GM04503 (cell line): ENCODE results near the gene ARMC9.
A peak's percentile ranks its signal among the peaks of the same experiment; 100 is the strongest.
"Not testable (repeated sequence)": the region's sequence is repeated elsewhere in the genome, so short reads cannot be mapped to it uniquely, and the experiment has no call there.

ENCODE experiments used
- DNase-seq: peaks from one replicate; pipeline ENCODE4 v3.0.0-alpha.2; 2012; ENCODE audit warnings: low read depth

ARMC9 gene

DNA sequence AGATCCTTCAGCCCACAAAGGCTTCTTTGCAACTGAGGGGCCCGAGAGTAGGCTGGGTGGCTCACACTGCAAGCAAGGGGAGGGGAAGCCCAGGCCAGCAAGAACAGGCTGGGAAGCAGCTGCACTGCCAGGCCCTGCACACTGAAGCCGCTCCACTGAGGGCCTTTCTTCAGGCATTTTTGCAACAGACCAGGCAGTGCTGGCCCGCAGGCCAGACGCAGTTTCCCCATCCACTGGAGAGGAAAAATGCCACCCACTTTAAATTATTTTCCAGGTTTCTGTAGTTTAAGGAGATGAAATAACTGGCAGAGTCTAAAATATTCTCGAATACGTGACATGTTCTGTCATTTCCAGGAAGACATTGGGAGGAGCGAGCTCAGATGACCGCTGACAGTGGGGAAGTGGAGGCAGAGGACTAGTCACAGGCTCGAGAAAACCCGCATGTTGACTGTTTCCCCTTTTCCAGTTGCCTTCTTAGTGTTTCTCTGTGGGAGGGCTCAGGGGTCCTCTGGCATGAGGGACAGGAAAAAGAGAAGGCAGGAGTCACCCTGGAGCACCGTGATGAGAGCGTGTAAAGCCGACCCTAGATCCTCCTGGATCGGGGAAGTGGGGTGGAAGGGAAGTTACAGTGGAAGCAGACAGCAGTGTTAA lies 143.8 kb downstream of the ARMC9 start:
- DNase-seq = no peak

DNA sequence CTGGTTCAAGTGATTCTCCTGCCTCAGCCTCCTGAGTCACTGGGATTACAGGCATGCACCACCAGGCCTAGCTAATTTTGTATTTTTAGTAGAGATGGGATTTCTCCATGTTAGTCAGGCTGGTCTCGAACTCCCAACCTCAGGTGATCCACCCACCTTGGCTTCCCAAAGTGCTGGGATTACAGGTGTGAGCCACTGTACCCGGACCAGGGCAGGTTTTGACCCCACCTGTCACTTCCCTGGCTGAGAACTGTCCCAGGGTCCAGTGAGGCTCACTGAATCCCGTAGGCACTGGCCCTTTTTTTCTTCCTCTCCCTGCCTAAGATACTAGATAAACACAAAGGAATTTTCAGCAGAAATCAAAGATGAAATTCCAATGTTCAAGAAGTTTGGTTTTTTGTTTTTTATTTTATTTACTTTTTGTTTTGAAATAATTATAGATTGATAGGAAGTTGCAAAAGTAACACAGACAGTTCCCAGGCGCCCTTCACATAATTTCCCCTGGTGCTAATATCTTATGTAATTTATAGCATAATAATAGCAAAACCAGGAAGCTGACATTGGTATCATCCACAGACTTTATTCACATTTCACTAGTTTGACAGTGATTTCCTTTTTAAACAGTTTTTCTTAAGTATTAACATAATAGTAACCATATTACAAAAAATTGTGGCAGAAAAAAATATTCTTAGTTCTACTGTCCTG lies 144.7 kb downstream of the ARMC9 start:
- no peak for DNase-seq

DNA sequence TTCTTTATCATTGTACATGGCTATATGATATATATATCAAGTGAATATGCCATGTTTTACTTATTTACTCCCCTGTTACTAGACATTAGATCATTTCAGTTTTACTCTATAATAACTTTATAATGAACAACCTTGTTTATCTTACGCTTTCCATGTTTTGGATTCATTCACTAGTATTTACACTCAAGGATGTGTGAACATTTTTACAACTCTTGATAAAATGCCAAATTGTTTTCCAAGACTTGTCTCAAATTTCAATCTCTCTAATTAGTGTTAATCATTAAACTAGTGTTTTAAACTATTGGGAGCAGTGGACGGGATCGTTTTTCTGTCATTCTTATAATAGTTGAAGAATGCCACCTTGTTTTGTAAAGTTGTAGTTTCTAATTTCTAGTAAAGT lies 145.6 kb downstream of the ARMC9 start:
- DNase-seq = no peak

DNA sequence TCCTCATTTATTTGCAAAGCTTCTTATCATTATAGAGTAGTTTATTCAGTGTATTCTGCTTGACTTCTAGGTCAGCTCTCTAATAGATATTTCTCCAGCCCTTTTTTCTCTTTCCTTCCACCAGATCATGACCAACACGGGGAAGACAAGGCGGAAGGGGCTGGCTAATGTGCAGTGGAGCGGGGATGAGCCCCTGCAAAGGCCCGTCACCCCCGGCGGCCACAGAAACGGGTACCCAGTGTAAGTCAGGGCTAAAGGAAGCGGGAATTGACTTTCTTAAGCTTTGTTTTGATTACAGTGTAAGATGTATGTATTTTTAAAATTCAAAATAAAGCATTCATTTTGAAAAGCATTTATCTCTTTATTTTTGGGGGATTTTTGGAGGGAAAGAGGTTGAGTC lies 146.4 kb downstream of the ARMC9 start:
- no peak for DNase-seq

DNA sequence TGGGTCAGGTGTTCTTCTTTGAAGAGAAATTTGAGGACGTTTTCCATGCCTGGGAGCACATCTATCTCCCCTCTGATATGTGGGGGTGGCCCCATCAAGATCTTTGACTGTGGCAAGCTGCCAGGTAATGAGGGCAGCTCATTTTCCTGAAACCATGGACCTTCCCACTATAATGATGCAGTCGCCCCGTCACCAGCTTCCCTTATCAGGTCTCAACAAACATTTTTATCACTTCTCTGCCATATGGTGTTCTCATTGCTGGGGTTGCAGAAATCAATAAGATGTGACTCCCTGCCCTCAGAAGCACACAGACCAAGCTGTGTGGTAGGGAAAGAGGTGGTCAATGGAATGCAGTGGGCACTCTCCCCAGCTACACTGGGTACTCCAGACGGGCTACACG lies 148.7 kb downstream of the ARMC9 start:
- no peak for DNase-seq

DNA sequence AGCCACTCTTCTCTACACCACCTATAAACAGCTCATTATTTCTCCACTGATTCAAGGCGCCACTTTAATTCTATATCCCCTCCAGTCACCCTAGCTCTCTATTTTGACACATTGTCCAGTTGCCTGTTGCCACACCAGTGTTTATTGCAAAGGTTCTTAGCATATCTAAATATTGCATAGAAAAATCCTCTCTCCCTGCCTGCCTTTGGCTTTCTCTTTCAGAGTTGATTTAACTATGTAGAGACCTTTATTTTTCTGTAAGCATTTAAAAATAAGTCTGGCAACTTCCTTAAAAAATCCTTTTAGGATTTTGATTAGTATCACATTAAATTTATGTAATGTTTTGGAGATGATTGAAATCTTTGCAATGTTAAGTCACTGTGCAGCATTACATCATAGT lies 149.2 kb downstream of the ARMC9 start:
- no peak for DNase-seq

DNA sequence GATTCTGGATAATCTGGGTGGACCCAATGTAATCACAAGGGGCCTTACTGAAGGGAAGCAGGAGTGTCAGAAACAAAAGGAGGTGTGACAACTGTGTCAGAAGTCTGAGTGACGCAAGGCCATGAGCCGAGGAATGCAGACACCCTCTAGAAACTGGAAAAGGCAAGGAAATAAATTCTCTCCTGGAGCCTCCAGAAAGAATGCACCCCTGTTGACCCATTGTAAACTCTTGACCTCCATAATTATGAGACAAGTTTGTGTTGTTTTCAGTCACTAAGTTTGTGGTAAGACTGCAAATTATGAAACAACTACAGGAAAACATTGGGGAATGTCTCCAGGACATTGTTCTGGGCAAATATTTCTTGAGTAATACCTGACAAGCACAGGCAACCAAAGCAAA lies 149.7 kb downstream of the ARMC9 start:
- DNase-seq = peak; percentile 66

DNA sequence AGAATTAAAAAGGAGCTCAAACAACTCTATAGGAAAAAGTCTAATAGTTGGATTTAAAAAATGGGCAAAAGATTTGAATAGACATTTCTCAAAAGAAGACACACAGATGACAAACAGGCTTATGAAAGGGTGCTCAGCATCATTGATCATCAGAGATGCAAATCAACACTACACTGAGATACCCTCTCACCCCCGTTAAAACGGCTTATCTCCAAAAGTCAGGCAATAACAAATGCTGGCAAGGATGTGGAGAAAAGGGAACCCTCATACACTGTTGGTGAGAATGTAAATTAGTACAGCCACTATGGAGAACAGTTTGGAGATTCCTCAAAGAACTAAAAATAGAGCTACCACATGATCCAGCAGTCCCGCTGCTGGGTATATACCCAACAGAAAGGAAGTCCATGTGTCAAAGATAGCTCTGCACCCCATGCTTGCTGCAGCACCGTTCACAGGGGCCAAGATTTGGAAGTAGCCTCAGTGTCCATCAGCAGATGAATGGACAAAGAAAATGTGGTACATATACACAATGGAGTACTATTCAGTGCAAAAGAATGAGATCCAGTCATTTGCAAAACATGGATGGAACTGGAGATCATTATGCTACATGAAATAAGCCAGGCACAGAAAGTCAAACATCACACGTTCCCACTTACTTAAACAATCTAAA lies 150.4 kb downstream of the ARMC9 start:
- DNase-seq = no peak

DNA sequence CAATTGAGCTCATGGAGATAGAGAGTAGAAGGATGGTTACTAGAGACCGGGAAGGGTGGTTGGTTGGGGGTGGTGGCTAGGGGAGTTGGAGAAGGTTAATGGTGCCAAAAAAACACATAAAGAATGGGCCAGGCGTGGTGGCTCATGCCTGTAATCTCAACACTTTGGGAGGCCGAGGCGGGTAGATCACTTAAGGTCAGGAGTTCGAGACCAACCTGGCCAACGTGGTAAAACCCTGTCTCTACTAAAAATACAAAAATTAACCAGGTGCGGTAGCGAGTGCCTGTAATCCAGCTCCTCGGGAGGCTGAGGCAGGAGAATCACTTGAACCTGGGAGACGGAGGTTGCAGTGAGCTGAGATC lies 150.9 kb downstream of the ARMC9 start:
- DNase-seq = not testable (repeated sequence)

DNA sequence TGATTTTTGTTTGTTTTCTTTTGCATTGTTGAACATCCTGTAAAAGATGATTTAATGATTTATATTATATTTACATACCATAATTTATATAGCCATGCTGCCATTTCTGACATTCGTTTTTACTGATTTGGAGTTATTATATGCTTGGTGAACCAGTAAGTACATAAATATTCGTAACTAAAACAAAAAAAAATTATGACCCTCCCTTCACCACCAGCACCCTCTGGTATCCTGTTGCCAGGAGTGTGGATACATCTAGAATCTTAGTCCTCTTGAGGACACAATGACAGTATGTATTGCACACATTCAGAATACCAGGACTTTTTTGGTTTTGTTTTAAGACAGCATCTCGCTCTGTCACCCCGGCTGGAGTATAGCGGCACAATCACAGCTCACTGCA lies 153.2 kb downstream of the ARMC9 start:
- no peak for DNase-seq

DNA sequence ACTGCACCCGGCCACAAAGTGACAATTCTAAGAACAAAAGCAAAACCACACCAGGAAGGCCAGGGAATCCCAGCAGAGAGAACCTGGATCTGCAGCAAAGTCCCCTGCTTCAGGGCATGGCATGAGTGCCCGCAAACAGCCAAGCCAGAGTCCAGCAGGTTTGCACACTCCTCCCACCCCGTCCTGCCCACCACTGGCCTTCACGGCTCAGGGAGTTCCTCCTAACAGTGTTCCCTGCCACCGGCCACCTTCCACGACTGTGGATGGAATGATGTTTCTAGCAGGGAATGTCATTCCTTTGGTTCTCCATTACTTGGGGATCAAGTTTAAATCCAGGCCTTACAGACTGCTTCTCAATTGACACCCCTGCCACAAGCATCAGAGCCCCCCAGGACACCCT lies 155.0 kb downstream of the ARMC9 start:
- no peak for DNase-seq

DNA sequence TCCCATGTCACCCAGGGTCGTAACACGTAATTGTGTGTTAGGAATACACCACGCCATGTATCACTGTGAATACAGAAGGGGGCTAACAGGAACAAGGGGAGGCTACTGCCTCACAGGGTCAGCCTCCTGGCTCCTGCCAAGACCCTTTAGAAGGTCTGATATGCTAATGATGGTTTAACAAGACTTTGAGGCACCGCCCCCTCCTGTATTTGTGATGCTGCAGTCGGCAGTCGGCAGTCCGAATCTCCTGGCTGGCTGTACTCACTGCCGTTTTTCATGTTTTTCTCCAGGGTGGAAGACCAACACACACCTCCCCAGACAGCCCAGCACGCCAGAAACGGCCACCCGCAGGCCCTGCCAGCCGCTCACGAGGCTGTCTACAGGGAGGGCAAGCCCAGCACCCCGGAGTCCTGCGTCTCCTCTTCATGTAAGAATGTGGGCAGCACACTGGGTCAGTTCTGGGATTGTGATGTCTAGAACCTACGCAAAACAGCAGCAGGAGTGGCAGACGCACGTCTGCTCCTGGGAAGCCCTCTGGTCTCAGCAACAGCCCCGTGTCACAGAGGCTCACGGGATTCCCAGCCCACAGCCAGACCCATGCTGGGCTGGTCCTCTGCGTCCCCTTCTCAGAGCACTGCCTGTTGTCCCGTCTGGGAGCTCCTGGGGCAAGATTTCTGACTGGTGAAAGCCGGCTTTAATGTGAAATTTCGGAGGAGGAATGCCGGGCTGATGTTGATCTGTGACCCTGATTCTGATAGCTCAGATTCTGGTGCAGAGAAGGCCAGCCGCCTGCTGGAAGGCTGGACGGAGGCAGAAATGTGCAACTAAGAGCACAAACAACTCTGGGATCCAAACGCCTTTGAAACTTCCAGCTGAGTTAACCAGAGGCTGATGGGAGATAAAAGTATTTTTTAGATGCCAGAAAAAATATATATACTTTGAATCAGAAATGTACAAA lies 157.4 kb downstream of the ARMC9 start:
- DNase-seq = no peak

DNA sequence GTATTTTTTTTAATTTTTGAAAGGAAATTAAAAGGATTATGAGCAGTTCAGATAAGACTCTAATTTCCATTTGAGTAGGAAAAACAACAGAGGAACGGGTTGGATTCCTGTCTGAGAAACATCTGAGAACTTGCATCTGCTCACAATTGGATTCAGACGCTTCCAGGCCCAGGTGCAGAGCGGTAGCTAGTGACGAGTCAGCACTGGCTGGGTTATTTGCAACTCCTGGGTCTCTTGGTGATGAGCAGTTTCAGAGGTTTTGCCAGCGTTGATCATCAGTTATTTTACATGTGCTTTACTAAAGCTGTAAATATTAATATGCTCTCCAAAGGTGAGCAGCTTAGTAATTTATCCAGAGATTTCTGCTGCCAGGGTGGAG lies 158.0 kb downstream of the ARMC9 start:
- no peak for DNase-seq

DNA sequence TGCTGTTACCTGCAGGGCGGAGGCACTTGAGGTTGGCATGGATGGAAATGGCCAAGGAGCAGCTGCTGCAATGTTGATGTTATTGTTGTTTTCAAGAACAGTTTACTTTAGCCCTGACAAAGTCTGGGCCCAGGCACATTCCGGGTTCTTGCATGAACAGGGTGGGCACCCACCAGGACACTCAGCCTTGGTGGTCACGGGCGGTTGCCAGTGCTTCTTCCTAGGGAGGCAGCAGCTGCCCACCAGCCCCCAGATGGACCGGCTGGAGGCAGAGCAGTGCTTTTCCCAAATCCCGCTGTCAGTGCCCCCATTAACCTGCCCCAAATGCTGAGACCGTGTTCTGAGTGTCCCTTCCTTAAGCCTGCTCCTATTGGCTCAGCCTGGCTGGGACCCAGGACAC lies 158.6 kb downstream of the ARMC9 start:
- no peak for DNase-seq

DNA sequence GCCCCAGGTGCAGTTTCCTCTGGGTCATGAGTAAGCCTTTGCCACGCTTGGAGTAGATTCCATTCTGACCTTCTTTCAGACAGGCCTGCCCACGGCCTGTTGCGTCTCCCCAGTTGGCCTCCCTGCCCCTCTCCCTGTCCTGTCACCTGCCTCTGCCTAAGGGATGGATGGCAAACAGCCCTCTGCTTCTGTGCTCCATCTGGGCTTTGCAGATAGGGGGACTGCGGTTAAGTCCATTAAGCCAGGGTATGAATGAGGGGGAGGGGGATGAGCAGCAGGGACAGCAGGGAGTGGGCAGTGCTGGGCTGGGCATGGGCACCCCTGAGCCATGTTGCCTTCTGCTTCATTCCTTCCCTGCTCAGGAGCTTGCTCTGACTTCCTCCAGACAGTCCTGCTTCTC lies 159.5 kb downstream of the ARMC9 start:
- no peak for DNase-seq

DNA sequence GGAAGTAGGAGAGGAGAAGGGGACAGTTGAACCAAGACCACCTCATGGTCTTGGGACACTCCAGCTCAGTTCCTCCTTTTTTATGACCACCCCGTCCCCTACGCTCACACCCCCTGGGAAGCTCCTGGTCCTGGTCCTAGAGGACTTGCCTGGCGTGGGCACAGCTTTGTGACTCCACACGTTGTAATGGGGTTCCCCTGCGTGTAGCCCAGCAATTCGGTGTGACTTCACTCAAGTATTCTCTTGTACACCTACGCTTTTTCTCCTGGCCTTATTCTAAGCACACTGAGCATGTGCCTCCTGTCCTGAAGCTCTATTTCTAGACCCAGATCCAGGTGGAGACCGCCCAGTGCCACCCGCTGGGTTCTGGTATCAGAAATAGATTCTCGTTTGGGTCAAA lies 161.0 kb downstream of the ARMC9 start:
- no peak for DNase-seq

DNA sequence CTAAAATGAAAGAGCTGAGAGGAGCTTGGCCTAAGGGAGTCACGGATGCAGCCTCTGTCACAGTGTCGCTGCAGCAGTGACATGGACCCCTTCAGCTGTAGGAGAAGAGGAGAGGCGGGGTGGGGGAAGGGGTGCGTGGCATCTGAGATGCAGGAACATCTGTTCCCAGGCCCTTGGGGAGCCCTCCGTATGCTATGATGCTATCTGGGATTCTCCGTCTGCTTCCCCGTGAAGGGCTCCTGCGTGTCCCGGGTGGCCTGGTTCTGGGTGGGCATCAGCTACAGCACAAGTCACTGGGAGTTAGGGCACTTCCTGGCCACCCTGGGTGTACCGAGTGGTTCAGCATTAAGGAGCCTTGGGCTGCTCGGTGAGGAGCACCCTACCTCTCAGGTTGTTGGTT lies 161.5 kb downstream of the ARMC9 start:
- no peak for DNase-seq

DNA sequence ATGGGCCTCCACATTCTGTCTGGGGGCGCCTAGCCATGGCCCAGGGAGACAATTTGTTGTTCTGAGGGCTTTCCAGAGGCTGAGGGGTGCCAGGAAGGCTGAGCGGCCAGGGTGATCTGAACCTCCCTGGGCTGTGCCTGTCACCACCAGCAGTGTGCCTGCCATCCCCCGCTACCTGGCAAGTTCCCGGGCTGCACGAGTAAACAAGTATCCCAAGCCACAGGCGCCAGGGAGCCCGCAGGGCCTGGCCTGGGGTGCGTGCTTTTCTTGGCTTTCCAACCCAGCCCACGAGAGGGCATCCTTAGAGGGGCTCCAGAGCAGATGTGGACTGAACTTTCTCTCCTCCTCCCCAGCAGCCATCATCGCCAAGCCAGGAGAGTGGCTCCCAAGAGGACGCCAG lies 162.0 kb downstream of the ARMC9 start:
- no peak for DNase-seq

DNA sequence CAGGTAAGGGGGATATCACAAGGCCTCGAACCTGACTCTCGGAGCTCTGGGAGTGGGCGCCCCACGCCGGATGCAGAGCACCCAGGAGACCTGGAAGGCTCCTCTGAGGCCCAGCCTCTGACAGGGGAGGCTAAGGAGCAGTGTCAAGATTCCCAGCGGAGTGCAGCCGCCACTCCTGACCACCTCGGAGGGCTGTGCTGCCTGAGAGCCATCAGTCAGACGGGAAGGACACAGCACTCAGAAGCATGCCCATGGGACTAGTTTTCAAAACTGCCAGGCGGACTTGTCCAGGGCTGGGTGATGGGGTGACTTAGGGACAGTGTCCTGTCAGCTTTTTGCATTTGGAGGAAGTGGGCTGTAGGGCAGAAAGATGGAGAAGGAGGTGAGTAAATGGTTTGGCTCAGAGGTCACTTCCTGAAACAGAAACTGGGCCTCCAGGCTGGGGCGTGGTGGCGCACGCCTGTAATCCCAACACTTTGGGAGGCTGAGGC lies 162.5 kb downstream of the ARMC9 start:
- DNase-seq = no peak

DNA sequence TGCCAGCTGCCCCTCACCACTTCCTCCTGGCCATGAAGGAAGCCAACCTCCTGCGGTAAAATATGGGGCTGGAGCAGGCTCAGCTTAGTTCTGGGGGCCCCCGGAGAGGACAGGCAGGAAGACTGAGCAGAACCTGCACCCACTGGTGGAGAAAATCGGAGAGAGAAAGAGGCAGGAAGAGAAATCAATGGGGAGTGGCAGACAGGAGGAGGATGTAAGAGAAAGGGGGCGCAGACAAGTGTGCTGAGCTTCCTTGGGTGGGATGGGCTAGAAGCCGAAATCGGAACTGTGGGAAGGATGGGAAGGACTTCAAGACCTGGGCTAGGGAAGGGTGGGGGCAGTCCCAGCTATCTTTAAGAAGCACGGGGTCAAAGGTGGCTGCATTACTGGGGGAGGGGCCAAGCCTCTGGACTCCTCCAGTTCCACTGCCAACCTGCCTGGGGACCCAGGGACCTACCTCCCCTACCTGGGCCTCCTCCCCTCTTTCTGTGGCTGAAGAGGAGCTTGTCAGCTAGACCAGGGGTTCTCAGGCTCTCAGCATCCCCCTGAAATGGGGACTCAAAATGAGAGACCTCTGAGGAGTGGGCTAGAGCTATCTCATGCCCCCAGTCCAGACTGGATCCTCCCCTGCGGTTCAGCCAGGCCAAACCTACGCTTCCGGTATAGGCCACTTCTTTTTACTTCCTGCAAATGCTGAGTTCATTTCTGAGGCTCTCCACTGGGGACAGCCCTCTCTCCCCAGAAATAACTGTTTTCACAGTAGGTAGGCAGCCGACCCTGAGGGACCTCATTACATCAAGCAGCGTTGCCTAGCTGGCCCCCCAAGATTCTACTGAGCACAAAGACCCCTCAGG lies 163.5 kb downstream of the ARMC9 start:
- DNase-seq = no peak

DNA sequence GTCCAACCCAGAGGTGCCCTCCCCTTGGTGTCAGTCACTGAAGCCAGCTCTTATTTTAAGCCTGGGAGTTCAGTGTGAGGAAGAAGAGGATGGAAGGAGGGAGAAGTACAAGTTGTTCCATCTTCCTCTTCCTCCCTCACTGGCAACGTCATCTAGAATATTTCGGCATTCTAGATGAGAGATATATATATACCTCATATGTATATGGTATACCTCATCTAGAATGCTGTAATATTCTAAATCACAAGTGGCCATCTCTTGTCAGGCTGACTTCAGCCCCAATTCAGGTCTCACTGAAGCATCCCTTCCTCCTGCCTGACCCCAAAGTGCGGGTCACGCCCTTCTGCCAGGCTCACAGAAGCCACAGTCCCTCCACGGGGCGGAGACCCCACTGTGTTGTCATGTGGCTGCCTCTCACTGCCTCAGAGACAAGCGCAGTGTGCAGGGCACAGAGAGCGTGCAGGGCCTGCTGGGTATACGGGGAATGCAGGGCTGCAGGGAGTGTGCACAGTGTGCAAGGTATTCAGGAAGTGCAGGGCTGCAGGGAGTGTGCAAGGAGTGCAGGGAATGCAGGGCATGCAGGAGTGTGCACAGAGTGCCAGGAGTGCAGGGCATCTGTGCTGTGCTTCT lies 164.2 kb downstream of the ARMC9 start:
- no peak for DNase-seq
